ENCODE results near the gene FABP6.

Gene FABP6

DNA sequence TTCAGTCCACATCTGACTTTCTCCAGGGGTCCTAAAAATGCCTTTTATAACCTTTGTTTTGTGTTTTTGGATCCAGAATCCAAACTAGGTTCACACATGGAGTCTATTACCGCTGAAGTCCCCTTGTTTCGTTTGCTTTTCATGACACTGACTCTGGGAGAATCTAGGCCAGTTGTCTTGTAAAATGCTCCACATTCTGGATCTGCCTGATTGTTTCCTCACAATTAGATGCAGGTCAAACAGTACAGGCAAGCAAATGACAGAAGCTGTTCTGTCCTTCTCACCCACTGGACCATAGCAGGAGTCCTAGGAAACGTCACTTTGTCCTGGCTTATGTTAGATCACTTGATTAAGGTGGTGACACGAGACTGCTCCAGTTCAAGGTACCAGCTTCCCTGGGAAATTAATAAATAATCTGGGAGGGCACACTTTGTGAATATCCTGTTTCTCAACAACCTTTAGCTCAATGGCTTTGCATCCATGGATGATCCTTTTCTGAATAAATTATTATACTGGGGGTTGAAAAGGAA, 34.1 kb downstream of the FABP6 start:
- no peak for DNase-seq

DNA sequence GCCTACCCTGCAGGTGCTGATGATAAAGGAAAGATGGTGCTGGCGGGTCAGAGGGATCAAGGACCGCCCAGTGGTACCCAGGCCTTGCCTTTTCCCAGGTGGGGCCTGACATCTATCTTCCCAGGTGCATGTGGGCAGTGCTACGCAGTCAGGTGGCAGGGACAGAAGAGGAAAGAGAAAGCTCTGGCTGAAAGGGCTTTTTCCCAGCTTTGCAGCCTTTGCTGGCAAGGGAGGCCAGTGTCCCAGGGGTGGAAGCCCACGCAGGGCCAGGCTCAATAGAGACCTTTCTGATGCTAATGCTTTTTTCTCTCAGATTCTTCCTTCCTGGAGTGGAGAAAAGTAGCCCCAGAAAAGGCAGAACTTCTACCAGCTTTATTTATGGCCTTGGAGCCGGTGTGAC, 36.7 kb downstream of the FABP6 start:
- DNase-seq, result no peak

DNA sequence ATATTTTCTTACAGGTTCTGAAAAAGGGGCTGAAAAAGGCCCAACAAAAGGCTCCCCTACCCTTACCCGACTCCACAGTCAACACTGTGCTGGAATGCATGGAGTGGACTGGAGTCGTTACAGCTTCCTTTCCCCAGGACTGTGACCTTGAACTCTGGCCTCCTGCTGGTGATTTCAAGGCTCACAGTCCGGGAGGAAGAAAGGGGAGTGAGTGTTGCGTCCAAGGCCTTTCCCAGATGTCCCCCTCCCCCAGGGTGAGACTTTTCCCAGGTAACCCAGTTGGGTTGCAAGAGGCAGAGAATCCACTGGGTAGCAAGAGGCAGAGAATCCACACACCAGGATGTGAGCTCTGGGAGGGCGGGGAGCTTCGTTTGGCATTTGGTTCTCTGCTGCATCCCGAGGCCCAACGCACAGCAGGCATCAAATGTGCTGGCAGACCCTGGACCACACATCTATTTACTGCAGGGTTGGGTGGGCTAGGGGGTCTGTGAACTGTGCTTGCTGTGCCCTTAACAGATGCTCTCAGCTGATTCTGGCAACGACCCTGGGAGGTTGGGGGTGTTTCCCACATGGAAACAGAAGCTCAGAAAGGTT, 37.5 kb downstream of the FABP6 start:
- DNase-seq, result no peak

GRCh38 chr5:160268121-160268520, 38.8 kb downstream of the FABP6 start:
- DNase-seq, result no peak

DNA sequence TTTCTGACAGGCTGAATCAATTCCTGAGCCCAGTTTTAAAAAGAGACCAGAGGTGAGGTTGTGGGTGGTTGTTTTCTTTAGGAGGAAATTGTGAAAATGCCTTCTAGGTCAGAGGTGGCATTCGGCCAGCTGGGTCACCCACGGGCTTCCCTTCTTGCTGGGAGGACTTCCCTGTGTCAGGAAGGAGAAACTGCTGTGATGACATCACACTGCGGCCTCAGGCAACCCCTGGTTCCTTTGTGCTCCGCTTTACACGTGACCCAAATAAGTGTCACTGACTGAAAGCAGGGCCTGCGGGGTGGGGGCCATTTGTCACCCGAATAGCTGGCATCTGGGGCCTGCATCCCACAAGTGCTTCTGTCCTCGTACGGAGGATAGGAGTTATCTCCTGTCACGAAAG, 39.7 kb downstream of the FABP6 start:
- DNase-seq, result no peak

DNA sequence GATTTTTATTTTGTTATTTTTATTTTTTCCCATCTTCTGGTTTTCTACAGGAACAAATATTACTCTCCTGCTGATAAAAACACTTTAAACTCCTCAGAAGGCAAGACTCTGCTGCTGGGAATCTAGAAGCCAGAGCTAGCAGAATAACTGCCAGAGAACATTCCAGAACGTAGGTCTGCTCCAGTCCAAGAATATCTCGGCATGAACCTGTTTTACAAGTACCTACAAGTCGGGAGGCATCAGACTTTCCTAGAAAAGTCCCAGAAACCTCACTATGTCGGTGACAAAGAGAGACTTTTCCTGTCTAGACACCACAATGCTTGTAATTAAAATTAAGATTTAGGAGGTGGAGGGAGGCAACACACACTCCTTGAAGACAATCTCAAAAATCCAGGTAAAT, 41.4 kb downstream of the FABP6 start:
- DNase-seq, result no peak

GRCh38 chr5:160271396-160271795, 42.1 kb downstream of the FABP6 start:
- DNase-seq, result no peak

- DNase-seq, result no peak
Observed at GRCh38 chr5:160271836-160272235, 42.5 kb downstream of the FABP6 start.

DNA sequence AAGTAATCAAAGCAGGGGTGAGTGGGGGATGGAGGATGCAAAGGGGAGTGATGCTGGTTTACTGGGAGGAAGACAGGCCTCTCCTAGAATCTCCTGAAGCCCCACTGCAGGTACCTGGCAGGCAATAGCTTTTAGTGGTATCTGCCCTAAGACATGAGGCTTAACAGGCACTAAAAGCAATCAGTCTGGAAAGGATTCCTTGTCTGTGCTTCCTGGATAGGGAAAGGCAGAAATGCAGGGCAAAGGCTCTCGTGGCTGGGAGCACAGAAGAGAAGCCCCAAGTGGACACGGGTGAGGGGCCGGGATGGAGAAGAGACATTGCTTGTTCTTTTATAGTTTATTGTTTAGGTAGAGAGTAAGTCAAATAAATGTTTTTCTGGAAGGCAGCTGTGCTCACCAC, 43.0 kb downstream of the FABP6 start:
- no peak for DNase-seq

DNA sequence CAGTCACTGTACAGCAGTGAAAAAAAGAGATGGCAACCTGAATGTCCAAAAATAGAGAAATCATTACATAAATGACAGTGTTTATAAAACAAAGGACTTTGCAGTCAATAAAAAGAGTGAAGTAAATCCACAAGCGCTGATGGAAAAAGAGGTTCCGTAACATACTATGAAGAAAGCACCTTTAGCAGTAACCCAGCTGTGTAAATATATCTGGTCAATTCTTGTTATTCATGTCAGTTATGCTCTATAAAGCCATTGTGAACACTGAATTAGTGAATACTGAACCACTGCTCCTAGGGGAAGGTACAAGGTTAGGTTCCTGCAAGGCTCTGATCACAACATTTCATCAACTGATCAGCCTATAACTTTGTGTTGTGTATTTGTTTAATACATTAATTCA, 43.6 kb downstream of the FABP6 start:
- no peak for DNase-seq

GRCh38 chr5:160274483-160274931, 45.2 kb downstream of the FABP6 start:
- DNase-seq, result no peak

- no peak for DNase-seq
Observed at GRCh38 chr5:160278343-160278742, 49.0 kb downstream of the FABP6 start.

- DNase-seq, result no peak
Observed at GRCh38 chr5:160280384-160281095, 51.2 kb downstream of the FABP6 start.

DNA sequence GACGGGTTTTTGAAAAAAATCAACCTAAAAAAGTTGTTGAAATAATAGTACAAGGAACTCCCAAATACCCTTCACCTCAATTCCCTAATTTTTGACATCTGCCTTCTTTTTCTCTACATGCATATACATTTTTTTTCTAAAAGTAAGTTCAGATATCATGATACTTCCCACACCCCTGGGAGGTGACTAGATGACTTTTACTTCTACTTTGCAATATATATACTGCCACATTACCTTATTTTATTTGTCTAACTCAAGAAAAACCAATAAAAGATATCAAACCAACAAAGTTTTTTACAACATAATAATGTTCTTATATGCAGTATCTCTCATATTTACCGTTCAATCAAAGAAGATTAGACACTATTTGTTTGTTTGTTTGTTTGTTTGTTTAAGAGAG, 52.0 kb downstream of the FABP6 start:
- no peak for DNase-seq

- DNase-seq, result no peak
Observed at GRCh38 chr5:160284291-160284873, 55.1 kb downstream of the FABP6 start.

DNA sequence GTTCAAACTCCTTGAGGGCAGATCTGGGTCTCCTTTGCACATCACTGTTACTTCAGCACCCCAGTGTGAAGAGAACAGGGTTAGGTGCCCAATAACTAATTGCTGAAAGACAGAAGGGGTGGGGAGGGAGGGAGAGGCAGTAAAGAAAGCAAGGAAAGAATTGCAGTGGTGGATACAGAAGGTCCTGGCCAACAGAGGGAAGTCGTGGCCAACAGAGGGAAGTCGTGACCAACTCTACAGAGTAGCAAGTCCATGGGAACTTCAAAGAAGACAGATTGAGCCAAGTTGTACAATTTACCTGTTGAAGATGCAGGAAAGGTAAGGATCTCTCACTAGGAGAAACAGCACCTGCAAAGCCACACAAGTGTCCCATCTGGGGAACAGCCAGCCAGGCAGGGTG, 56.0 kb downstream of the FABP6 start:
- no peak for DNase-seq

- DNase-seq, result no peak
Observed at GRCh38 chr5:160286947-160287346, 57.6 kb downstream of the FABP6 start.

GRCh38 chr5:160287378-160288051, 58.2 kb downstream of the FABP6 start:
- no peak for DNase-seq
